ENCODE data around the gene NPTN.

Gene NPTN

GRCh38 chr15:73679180-73679579, 46.0 kb upstream of the NPTN start:
- no peak for DNase-seq (ENCODE audit: low read depth)
- TF ChIP-seq CTCF (IDR thresholded peaks at IDR 0.05; ENCODE audit: low read depth, low read length, missing control alignments) = no peak
- H3K4me3 ChIP-seq (ENCODE audit: low read depth, low read length) = no peak overlapping the region

- no peak overlapping the region for H3K4me3 ChIP-seq (ENCODE audit: low read depth, low read length)
- TF ChIP-seq CTCF (IDR thresholded peaks at IDR 0.05; ENCODE audit: low read depth, low read length, missing control alignments) = no peak
- no peak for DNase-seq (ENCODE audit: low read depth)
Measured at GRCh38 chr15:73678498-73678897, 45.3 kb upstream of the NPTN start.

GRCh38 chr15:73677733-73678132, 44.5 kb upstream of the NPTN start:
- TF ChIP-seq CTCF (IDR thresholded peaks at IDR 0.05; ENCODE audit: low read depth, low read length, missing control alignments) = no peak
- H3K4me3 ChIP-seq (ENCODE audit: low read depth, low read length) = no peak overlapping the region
- no peak for DNase-seq (ENCODE audit: low read depth)

GRCh38 chr15:73677146-73677607, 44.0 kb upstream of the NPTN start:
- peak; percentile 18 for DNase-seq (ENCODE audit: low read depth)

GRCh38 chr15:73674587-73674986, 41.4 kb upstream of the NPTN start:
- H3K4me3 ChIP-seq (ENCODE audit: low read depth, low read length) = no peak overlapping the region
- no peak for TF ChIP-seq CTCF (IDR thresholded peaks at IDR 0.05; ENCODE audit: low read depth, low read length, missing control alignments)
- no peak for DNase-seq (ENCODE audit: low read depth)

More at GRCh38 chr15:73677146-73677607, 44.0 kb upstream of the NPTN start:
- H3K4me3 ChIP-seq (ENCODE audit: low read depth, low read length) = no peak overlapping the region
- TF ChIP-seq CTCF (IDR thresholded peaks at IDR 0.05; ENCODE audit: low read depth, low read length, missing control alignments) = peak; percentile 88

GRCh38 chr15:73660455-73660854, 27.3 kb upstream of the NPTN start:
- DNase-seq (ENCODE audit: low read depth) = no peak
- H3K4me3 ChIP-seq (ENCODE audit: low read depth, low read length) = no peak overlapping the region
- TF ChIP-seq CTCF (IDR thresholded peaks at IDR 0.05; ENCODE audit: low read depth, low read length, missing control alignments) = no peak

- DNase-seq (ENCODE audit: low read depth) = no peak
- no peak for TF ChIP-seq CTCF (IDR thresholded peaks at IDR 0.05; ENCODE audit: low read depth, low read length, missing control alignments)
- H3K4me3 ChIP-seq (ENCODE audit: low read depth, low read length) = no peak overlapping the region
Measured at GRCh38 chr15:73658645-73659044, 25.5 kb upstream of the NPTN start.
